ENCODE measurements around the gene AMH. TPM values are rescaled to one million over a fixed set of nuclear protein-coding genes. Genes with fewer than 3 reads are reported as not detected.

The AMH gene
- total and polyA plus RNA-seq, 2 donors (not counting 1 experiment from before 2014, with no cell fraction given), result 0.03 to 0.33 TPM

GRCh38 chr19:2286402-2287140 lies 37.4 kb downstream of the AMH start:
- no peak for DNase-seq (ENCODE audit: low read depth in 2 of 2)
- Histone ChIP-seq H3K9ac (ENCODE audit: insufficient read depth, low read length) (no peak overlapping the region), H3K4me3 (replicated peaks in 1 of 4; ENCODE audit: control extremely low read depth in 1 of 4, insufficient read depth in 1 of 4, low read depth in 3 of 4, low read length in 4 of 4) (no peak overlapping the region), H3K36me3 (ENCODE audit: control insufficient read depth, insufficient read depth, low read length) (no peaks in the 10 kb centered on the region), H3K79me2 (ENCODE audit: control insufficient read depth, insufficient read depth, low read length) (no peaks in the 10 kb centered on the region), H2AFZ (ENCODE audit: low read length) (no peak overlapping the region), H3K4me2 (ENCODE audit: extremely low read depth, insufficient read depth, low read length) (no peak overlapping the region), H3K27ac (ENCODE audit: insufficient read depth, low read length) (no peak overlapping the region), H3K27me3 (ENCODE audit: control insufficient read depth, insufficient read depth, low read length) (peaks cover 32% of the 10 kb centered on the region), H3K9me3 (ENCODE audit: control insufficient read depth, insufficient read depth, low read depth, low read length) (no peaks in the 10 kb centered on the region), H4K20me1 (ENCODE audit: control insufficient read depth, extremely low read depth, insufficient read depth, low read length) (no peaks in the 10 kb centered on the region), H3K4me1 (ENCODE audit: control insufficient read depth, extremely low read depth, insufficient read depth, low read length) (no peaks in the 10 kb centered on the region)
- TF ChIP-seq CTCF (conservative IDR thresholded peaks at IDR 0.05 in 1 of 2, IDR thresholded peaks at IDR 0.05 in 1 of 2; ENCODE audit: low read depth in 1 of 2, low read length in 2 of 2) (no peak), EZH2 (IDR thresholded peaks at IDR 0.05; ENCODE audit: low read length, missing control alignments) (no peak)

GRCh38 chr19:2287585-2288337 lies 38.6 kb downstream of the AMH start:
- no peak overlapping the region for H3K9ac ChIP-seq (ENCODE audit: insufficient read depth, low read length)
- H2AFZ ChIP-seq (ENCODE audit: low read length), result no peak overlapping the region
- H3K4me2 ChIP-seq (ENCODE audit: extremely low read depth, insufficient read depth, low read length), result no peak overlapping the region
- no peaks in the 10 kb centered on the region for H4K20me1 ChIP-seq (ENCODE audit: control insufficient read depth, extremely low read depth, insufficient read depth, low read length)
- no peaks in the 10 kb centered on the region for H3K4me1 ChIP-seq (ENCODE audit: control insufficient read depth, extremely low read depth, insufficient read depth, low read length)
- H3K4me3 ChIP-seq (replicated peaks in 1 of 4; ENCODE audit: control extremely low read depth in 1 of 4, insufficient read depth in 1 of 4, low read depth in 3 of 4, low read length in 4 of 4), result no peak overlapping the region
- TF ChIP-seq CTCF (conservative IDR thresholded peaks at IDR 0.05 in 1 of 2, IDR thresholded peaks at IDR 0.05 in 1 of 2; ENCODE audit: low read depth in 1 of 2, low read length in 2 of 2), result no peak
- no peak for TF ChIP-seq EZH2 (IDR thresholded peaks at IDR 0.05; ENCODE audit: low read length, missing control alignments)
- no peak for DNase-seq (ENCODE audit: low read depth in 2 of 2)
- H3K27ac ChIP-seq (ENCODE audit: insufficient read depth, low read length), result no peak overlapping the region
- no peaks in the 10 kb centered on the region for H3K9me3 ChIP-seq (ENCODE audit: control insufficient read depth, insufficient read depth, low read depth, low read length)
- no peaks in the 10 kb centered on the region for H3K79me2 ChIP-seq (ENCODE audit: control insufficient read depth, insufficient read depth, low read length)
- no peaks in the 10 kb centered on the region for H3K36me3 ChIP-seq (ENCODE audit: control insufficient read depth, insufficient read depth, low read length)
- H3K27me3 ChIP-seq (ENCODE audit: control insufficient read depth, insufficient read depth, low read length), result peaks cover 36% of the 10 kb centered on the region

GRCh38 chr19:2288338-2288817 lies 39.3 kb downstream of the AMH start:
- TF ChIP-seq EZH2 (IDR thresholded peaks at IDR 0.05; ENCODE audit: low read length, missing control alignments) (no peak), CTCF (conservative IDR thresholded peaks at IDR 0.05 in 1 of 2, IDR thresholded peaks at IDR 0.05 in 1 of 2; ENCODE audit: low read depth in 1 of 2, low read length in 2 of 2) (no peak)
- Histone ChIP-seq H3K9me3 (ENCODE audit: control insufficient read depth, insufficient read depth, low read depth, low read length) (no peaks in the 10 kb centered on the region), H3K4me1 (ENCODE audit: control insufficient read depth, extremely low read depth, insufficient read depth, low read length) (no peaks in the 10 kb centered on the region), H3K36me3 (ENCODE audit: control insufficient read depth, insufficient read depth, low read length) (no peaks in the 10 kb centered on the region), H3K4me2 (ENCODE audit: extremely low read depth, insufficient read depth, low read length) (no peak overlapping the region), H3K79me2 (ENCODE audit: control insufficient read depth, insufficient read depth, low read length) (no peaks in the 10 kb centered on the region), H3K27me3 (ENCODE audit: control insufficient read depth, insufficient read depth, low read length) (peaks cover 36% of the 10 kb centered on the region), H4K20me1 (ENCODE audit: control insufficient read depth, extremely low read depth, insufficient read depth, low read length) (no peaks in the 10 kb centered on the region), H3K27ac (ENCODE audit: insufficient read depth, low read length) (no peak overlapping the region), H3K9ac (ENCODE audit: insufficient read depth, low read length) (no peak overlapping the region), H2AFZ (ENCODE audit: low read length) (no peak overlapping the region), H3K4me3 (replicated peaks in 1 of 4; ENCODE audit: control extremely low read depth in 1 of 4, insufficient read depth in 1 of 4, low read depth in 3 of 4, low read length in 4 of 4) (no peak overlapping the region)
- no peak for DNase-seq (ENCODE audit: low read depth in 2 of 2)

Data from fibroblast of lung (primary cell).